H9 (cell line): ENCODE data around the gene FAM200A. TPM values are rescaled to one million over a fixed set of nuclear protein-coding genes. Genes with fewer than 3 reads are reported as not detected.

Source experiments
- DNase-seq: peaks from one replicate; pipeline ENCODE4 v3.0.0-alpha.2; 2017
- H2AFZ ChIP-seq: one replicate; pipeline ENCODE4 v1.6.1; 2013; ENCODE audit warnings: mild to moderate bottlenecking, low read length, control low read depth, moderate library complexity
- H2AK5ac ChIP-seq: 2 replicates; pipeline ENCODE4 v1.6.1; 2013; ENCODE audit warnings: low read length, control low read depth, mixed read lengths; ENCODE audit not compliant: insufficient read length
- H2BK120ac ChIP-seq: one replicate; pipeline ENCODE4 v1.6.1; 2013; ENCODE audit warnings: low read depth, mild to moderate bottlenecking, low read length, control low read depth, inconsistent platforms; ENCODE audit not compliant: poor library complexity, severe bottlenecking
- H2BK12ac ChIP-seq: 2 replicates; pipeline ENCODE4 v1.6.1; 2013; ENCODE audit warnings: low read length, control low read depth, mixed read lengths, low read depth; ENCODE audit not compliant: insufficient read length
- H2BK15ac ChIP-seq: 2 replicates; pipeline ENCODE4 v1.6.1; 2013; ENCODE audit warnings: low read depth, low read length, control low read depth
- H2BK20ac ChIP-seq: one replicate; pipeline ENCODE4 v1.6.1; 2013; ENCODE audit warnings: low read depth, mild to moderate bottlenecking, low read length, control low read depth, inconsistent platforms; ENCODE audit not compliant: poor library complexity, severe bottlenecking
- H2BK5ac ChIP-seq: 2 replicates; pipeline ENCODE4 v1.6.1; 2013; ENCODE audit warnings: low read length, control low read depth, mixed read lengths; ENCODE audit not compliant: insufficient read length
- H3K14ac ChIP-seq: 2 replicates; pipeline ENCODE4 v1.6.1; 2013; ENCODE audit warnings: low read length, control low read depth; ENCODE audit not compliant: insufficient read depth
- H3K18ac ChIP-seq: 2 replicates; pipeline ENCODE4 v1.6.1; 2013; ENCODE audit warnings: low read depth, mild to moderate bottlenecking, mixed read lengths, low read length, control low read depth; ENCODE audit not compliant: insufficient read length
- H3K23ac ChIP-seq: 2 replicates; pipeline ENCODE4 v1.6.1; 2013; ENCODE audit warnings: low read length, control low read depth, mixed read lengths, low read depth; ENCODE audit not compliant: insufficient read length
- H3K23me2 ChIP-seq: 2 replicates; pipeline ENCODE4 v1.6.1; 2013; ENCODE audit warnings: low read depth, mild to moderate bottlenecking, mixed read lengths, low read length, control low read depth; ENCODE audit not compliant: insufficient read length, poor library complexity, severe bottlenecking
- H3K27ac ChIP-seq: 2 replicates; pipeline ENCODE4 v1.5.1; 2013; ENCODE audit warnings: low read length, control low read depth, mixed read lengths, low read depth; ENCODE audit not compliant: insufficient read length
- H3K27me3 ChIP-seq: 2 replicates; pipeline ENCODE4 v1.6.1; 2013; ENCODE audit warnings: low read length, control low read depth, inconsistent platforms; ENCODE audit not compliant: insufficient read depth
- H3K4ac ChIP-seq: 2 replicates; pipeline ENCODE4 v1.6.1; 2013; ENCODE audit warnings: low read depth, mild to moderate bottlenecking, control low read depth, inconsistent platforms, low read length, moderate library complexity
- H3K4me1 ChIP-seq: 2 replicates; pipeline ENCODE4 v1.6.1; 2013; ENCODE audit warnings: low read length, control low read depth, inconsistent platforms; ENCODE audit not compliant: insufficient read depth
- H3K4me2 ChIP-seq: 2 replicates; pipeline ENCODE4 v1.6.1; 2013; ENCODE audit warnings: low read length, control low read depth, mixed read lengths; ENCODE audit not compliant: insufficient read length, insufficient read depth
- H3K56ac ChIP-seq: 2 replicates; pipeline ENCODE4 v1.6.1; 2013; ENCODE audit warnings: low read depth, mild to moderate bottlenecking, mixed read lengths, low read length, control low read depth; ENCODE audit not compliant: insufficient read length
- H3K79me1 ChIP-seq: 2 replicates; pipeline ENCODE4 v1.6.1; 2013; ENCODE audit warnings: low read depth, mild to moderate bottlenecking, moderate library complexity, low read length, control low read depth, inconsistent platforms; ENCODE audit not compliant: insufficient read depth, poor library complexity, severe bottlenecking
- H3K79me2 ChIP-seq: 2 replicates; pipeline ENCODE4 v1.6.1; 2013; ENCODE audit warnings: low read length, control low read depth, inconsistent platforms; ENCODE audit not compliant: insufficient read depth
- H3K9ac ChIP-seq: 2 replicates; pipeline ENCODE4 v1.6.1; 2013; ENCODE audit warnings: low read length, control low read depth, mixed read lengths; ENCODE audit not compliant: insufficient read length; ENCODE audit errors: extremely low read depth
- H3K9me3 ChIP-seq: one replicate; pipeline ENCODE4 v1.6.1; 2013; ENCODE audit warnings: low read depth, low read length, inconsistent platforms; ENCODE audit not compliant: control insufficient read depth
- H3T11ph ChIP-seq: one replicate; pipeline ENCODE4 v1.6.1; 2013; ENCODE audit warnings: mild to moderate bottlenecking, low read length, control low read depth, inconsistent platforms
- H4K20me1 ChIP-seq: one replicate; pipeline ENCODE4 v1.6.1; 2013; ENCODE audit not compliant: control insufficient read depth, insufficient read length, insufficient read depth
- H4K5ac ChIP-seq: 2 replicates; pipeline ENCODE4 v1.6.1; 2013; ENCODE audit warnings: low read depth, mild to moderate bottlenecking, mixed read lengths, low read length, control low read depth; ENCODE audit not compliant: insufficient read length
- H4K8ac ChIP-seq: replicated peaks from 2 replicates; pipeline ENCODE4 v1.6.1; 2013; ENCODE audit warnings: low read length, control low read depth, mixed read lengths, low read depth; ENCODE audit not compliant: insufficient read length
- H4K91ac ChIP-seq: 2 replicates; pipeline ENCODE4 v1.6.1; 2013; ENCODE audit warnings: low read depth, mild to moderate bottlenecking, moderate library complexity, mixed read lengths, low read length, control low read depth; ENCODE audit not compliant: insufficient read length
- H3K27ac Mint-ChIP-seq, 3 experiments: 2 replicates in 2 of 3; 3 replicates in 1 of 3; pipeline ENCODE4 v1.8.0; 2020 to 2021; ENCODE audit warnings: mixed read lengths in 3 of 3, mild to moderate bottlenecking in 1 of 3, moderate library complexity in 1 of 3
- H3K27me3 Mint-ChIP-seq: 2 replicates; pipeline ENCODE4 v1.8.0; 2021; ENCODE audit warnings: low read depth, mild to moderate bottlenecking, moderate library complexity, mixed read lengths
- H3K36me3 Mint-ChIP-seq, 3 experiments: 2 replicates in 2 of 3; 3 replicates in 1 of 3; pipeline ENCODE4 v1.8.0; 2020 to 2021; ENCODE audit warnings: low read depth in 3 of 3, mixed read lengths in 3 of 3; ENCODE audit not compliant: insufficient read depth in 1 of 3
- H3K4me1 Mint-ChIP-seq, 2 experiments: 2 replicates each; pipeline ENCODE4 v1.8.0; 2020; ENCODE audit warnings: mixed read lengths in 2 of 2
- H3K4me3 Mint-ChIP-seq, 2 experiments: 2 replicates in 1 of 2; 3 replicates in 1 of 2; pipeline ENCODE4 v1.8.0; 2020 to 2021; ENCODE audit warnings: mild to moderate bottlenecking in 2 of 2, mixed read lengths in 2 of 2, moderate library complexity in 1 of 2
- H3K9me3 Mint-ChIP-seq, 2 experiments: 2 replicates in 1 of 2; 3 replicates in 1 of 2; pipeline ENCODE4 v1.8.0; 2020; ENCODE audit warnings: mild to moderate bottlenecking in 2 of 2, mixed read lengths in 2 of 2, moderate library complexity in 1 of 2
- CTCF ChIP-seq: fragments of 200-600 bp; sonication (generic); conservative IDR thresholded peaks from 3 replicates; pipeline ENCODE4 v1.8.0; 2021; ENCODE audit warnings: antibody characterized with exemption, mild to moderate bottlenecking
- WGBS: extraction: QIAGEN DNeasy Blood & Tissue Kit; methylation state at CpG from one replicate; pipeline ENCODE4 v1.1.7; 2013; ENCODE audit warnings: missing lambda C conversion rate, low lambda C conversion rate, mixed read lengths; ENCODE audit not compliant: insufficient read length; ENCODE audit errors: extremely low coverage; 5-methylcytosine and 5-hydroxymethylcytosine counted together
- total RNA-seq: library from RNA; stranded (reverse); gene quantifications from 2 replicates; pipeline ENCODE4 v1.2.1, GENCODE V29; 2021

The FAM200A gene
- total RNA-seq, 1 experiment from 2014 or later = 7.8 TPM

- Mint-ChIP-seq H3K9me3 (peaks cover 70 to 79% of the 10 kb centered on the region in 2 experiments), H3K27ac (no peak overlapping the region), H3K36me3 (peaks cover 44 to 59% (median 53%) of the 10 kb centered on the region in 3 experiments), H3K4me3 (no peak overlapping the region), H3K4me1 (no peaks in the 10 kb centered on the region), H3K27me3 (peaks cover 8% of the 10 kb centered on the region)
- no peak overlapping the region for H2BK20ac ChIP-seq
- H3K27ac ChIP-seq = no peak overlapping the region
- no peak overlapping the region for H2BK120ac ChIP-seq
- no peak overlapping the region for H2AFZ ChIP-seq
- no peak overlapping the region for H4K91ac ChIP-seq
- H3K9ac ChIP-seq = no peak overlapping the region
- no peak overlapping the region for H2BK15ac ChIP-seq
- no peaks in the 10 kb centered on the region for H3K23me2 ChIP-seq
- no peak overlapping the region for H2AK5ac ChIP-seq
- no peak overlapping the region for H4K5ac ChIP-seq
- no peak overlapping the region for H2BK5ac ChIP-seq
- no peak overlapping the region for H3K23ac ChIP-seq
- H3K4ac ChIP-seq = no peak overlapping the region
- H3K9me3 ChIP-seq = peaks cover 11% of the 10 kb centered on the region
- H4K8ac ChIP-seq = no peak overlapping the region
- no peak overlapping the region for H3K56ac ChIP-seq
- H3K79me2 ChIP-seq = no peaks in the 10 kb centered on the region
- no peaks in the 10 kb centered on the region for H3K4me1 ChIP-seq
- H4K20me1 ChIP-seq = no peaks in the 10 kb centered on the region
- no peaks in the 10 kb centered on the region for H3K27me3 ChIP-seq
- TF ChIP-seq CTCF = no peak
- no CpG with 5 or more reads among the region's 6 CpGs for whole genome bisulfite sequencing
- no peak overlapping the region for H3T11ph ChIP-seq
- no peak for DNase-seq
- H2BK12ac ChIP-seq = no peak overlapping the region
- no peak overlapping the region for H3K18ac ChIP-seq
- H3K14ac ChIP-seq = no peak overlapping the region
- H3K4me2 ChIP-seq = no peak overlapping the region
- H3K79me1 ChIP-seq = no peaks in the 10 kb centered on the region
These were observed 8.0 kb downstream of the FAM200A start for GRCh38 chr7:99543916-99544315.
